WTC11 (cell line): ENCODE data around the gene GRK1. TPM values are rescaled to one million over a fixed set of nuclear protein-coding genes. Genes with fewer than 3 reads are reported as not detected.
A peak's percentile ranks its signal among the peaks of the same experiment; 100 is the strongest.

Experiments used
- ATAC-seq: fragments of 200-7000 bp; cut with Tn5 transposase; 2 replicates; pipeline ENCODE4 v1.10.0; 2021; ENCODE audit warnings: mild to moderate bottlenecking, moderate library complexity
- CTCF ChIA-PET: fragments of 300-600 bp; sonication (Branson Sonifier 250); formaldehyde crosslinking; loops from one replicate; lab custom pipeline; 2021; ENCODE audit warnings: antibody characterized with exemption; lab: Charles Lee
- POLR2A ChIA-PET: fragments of 350-600 bp; sonication (Branson Sonifier 250); formaldehyde crosslinking; loops from one replicate; lab custom pipeline; 2021; ENCODE audit warnings: antibody characterized with exemption; lab: Charles Lee
- DNase-seq: peaks from one replicate; pipeline ENCODE4 v3.0.0; 2021; ENCODE audit warnings: low spot score
- H3K27ac Mint-ChIP-seq: 2 replicates; pipeline ENCODE4 v1.8.0; 2021; ENCODE audit warnings: mixed read lengths
- H3K27me3 Mint-ChIP-seq: 2 replicates; pipeline ENCODE4 v1.8.0; 2021; ENCODE audit warnings: low read depth, mild to moderate bottlenecking, moderate library complexity, mixed read lengths
- H3K36me3 Mint-ChIP-seq: 2 replicates; pipeline ENCODE4 v1.8.0; 2021; ENCODE audit warnings: mixed read lengths
- H3K4me1 Mint-ChIP-seq: 2 replicates; pipeline ENCODE4 v1.8.0; 2022; ENCODE audit warnings: mixed read lengths
- H3K4me3 Mint-ChIP-seq: 2 replicates; pipeline ENCODE4 v1.8.0; 2021; ENCODE audit warnings: mild to moderate bottlenecking, moderate library complexity, mixed read lengths
- H3K9me3 Mint-ChIP-seq: 2 replicates; pipeline ENCODE4 v1.8.0; 2021; ENCODE audit warnings: mixed read lengths
- ARID4B ChIP-seq: sonication (generic); formaldehyde crosslinking; IDR thresholded peaks from 2 replicates; pipeline ENCODE4 v1.8.0; 2023; ENCODE audit warnings: missing genetic modification reagents, mild to moderate bottlenecking, borderline replicate concordance
- ATF3 ChIP-seq: sonication (generic); formaldehyde crosslinking; conservative IDR thresholded peaks from 2 replicates; pipeline ENCODE4 v1.8.1; 2022; ENCODE audit warnings: mild to moderate bottlenecking, missing genetic modification reagents
- E2F4 ChIP-seq: sonication (generic); formaldehyde crosslinking; IDR thresholded peaks from 2 replicates; pipeline ENCODE4 v1.8.1; 2022; ENCODE audit warnings: low read depth, mild to moderate bottlenecking, moderate library complexity, missing genetic modification reagents, borderline replicate concordance
- FOXP1 ChIP-seq: sonication (generic); formaldehyde crosslinking; IDR thresholded peaks from 2 replicates; pipeline ENCODE4 v1.8.0; 2022; ENCODE audit warnings: missing genetic modification reagents, mild to moderate bottlenecking, moderate library complexity, borderline replicate concordance
- FOXP4 ChIP-seq: sonication (generic); formaldehyde crosslinking; IDR thresholded peaks from 2 replicates; pipeline ENCODE4 v1.8.0; 2022; ENCODE audit warnings: mild to moderate bottlenecking, missing genetic modification reagents
- IRF2 ChIP-seq: sonication (generic); formaldehyde crosslinking; IDR thresholded peaks from 2 replicates; pipeline ENCODE4 v1.8.0; 2022; ENCODE audit warnings: low read depth, missing genetic modification reagents, borderline replicate concordance
- JUN ChIP-seq: sonication (generic); formaldehyde crosslinking; IDR thresholded peaks from 2 replicates; pipeline ENCODE4 v1.8.0; 2023; ENCODE audit warnings: mild to moderate bottlenecking, missing genetic modification reagents
- MXD4 ChIP-seq: fragments of 250-450 bp; sonication (Bioruptor Pico); IDR thresholded peaks from 2 replicates; pipeline ENCODE4 v1.8.0; 2021; ENCODE audit warnings: mild to moderate bottlenecking, moderate library complexity, borderline replicate concordance
- NR3C1 ChIP-seq: sonication (generic); formaldehyde crosslinking; conservative IDR thresholded peaks from 2 replicates; pipeline ENCODE4 v1.8.1; 2023; ENCODE audit warnings: low read depth, mild to moderate bottlenecking, missing genetic modification reagents
- SMAD4 ChIP-seq: sonication (generic); formaldehyde crosslinking; IDR thresholded peaks from 2 replicates; pipeline ENCODE4 v1.8.0; 2022; ENCODE audit warnings: mild to moderate bottlenecking, missing genetic modification reagents
- SP1 ChIP-seq: sonication (generic); formaldehyde crosslinking; conservative IDR thresholded peaks from 2 replicates; pipeline ENCODE4 v1.8.1; 2022; ENCODE audit warnings: missing genetic modification reagents
- TEAD4 ChIP-seq: sonication (generic); formaldehyde crosslinking; IDR thresholded peaks from 2 replicates; pipeline ENCODE4 v1.8.0; 2022; ENCODE audit warnings: mild to moderate bottlenecking, missing genetic modification reagents
- ZBTB43 ChIP-seq: sonication (generic); formaldehyde crosslinking; IDR thresholded peaks from 2 replicates; pipeline ENCODE4 v1.8.1; 2023; ENCODE audit warnings: mild to moderate bottlenecking, missing genetic modification reagents
- total RNA-seq: library from RNA; stranded (reverse); gene quantifications from 3 replicates; pipeline ENCODE4 v1.2.3, GENCODE V29; 2021

GRK1 gene
- total RNA-seq, 1 experiment from 2014 or later: 0.17 TPM

GRCh38 chr13:113775451-113776145, 108.6 kb downstream of the GRK1 start:
- no peak for TF ChIP-seq ARID4B (CRISPR knock-in tag)
- no peak for TF ChIP-seq MXD4 (CRISPR knock-in tag)
- TF ChIP-seq IRF2 (CRISPR knock-in tag): no peak
- CTCF ChIA-PET: no interaction called here
- H3K4me1 Mint-ChIP-seq: no peaks in the 10 kb centered on the region

GRCh38 chr13:113776231-113777125, 109.5 kb downstream of the GRK1 start:
- no peak overlapping the region for H3K27ac Mint-ChIP-seq
- H3K4me1 Mint-ChIP-seq: no peaks in the 10 kb centered on the region
- POLR2A ChIA-PET: no interaction called here
- no peak for ATAC-seq
- DNase-seq: no peak
- CTCF ChIA-PET: interaction anchor here (0.6 to 1.4 kb wide), 4 partner anchors 19 to 227 kb away, joined by 3 read pairs; no protein-coding TSS in a partner anchor
- H3K9me3 Mint-ChIP-seq: peaks cover 10% of the 10 kb centered on the region
- H3K27me3 Mint-ChIP-seq: no peaks in the 10 kb centered on the region; the same call in 1 of the 2 replicates
- no peak for TF ChIP-seq ZBTB43 (CRISPR knock-in tag)
- 0 out of 2 replicates have a peak, but pooled peaks have one; percentile 31 for TF ChIP-seq ATF3 (CRISPR knock-in tag)
- TF ChIP-seq, all 79 proteins: peak for 1
- no peak overlapping the region for H3K4me3 Mint-ChIP-seq
- no peaks in the 10 kb centered on the region; the same call in 1 of the 2 replicates for H3K36me3 Mint-ChIP-seq

More at GRCh38 chr13:113775451-113776145, 108.6 kb downstream of the GRK1 start:
- H3K27ac Mint-ChIP-seq: no peak overlapping the region
- peaks cover 10% of the 10 kb centered on the region for H3K9me3 Mint-ChIP-seq
- H3K4me3 Mint-ChIP-seq: no peak overlapping the region
- H3K36me3 Mint-ChIP-seq: no peaks in the 10 kb centered on the region; the same call in 1 of the 2 replicates
- ATAC-seq: no peak
- POLR2A ChIA-PET: no interaction called here
- DNase-seq: no peak
- no peaks in the 10 kb centered on the region; the same call in 1 of the 2 replicates for H3K27me3 Mint-ChIP-seq

- no peaks in the 10 kb centered on the region; the same call in 1 of the 2 replicates for H3K27me3 Mint-ChIP-seq
- H3K36me3 Mint-ChIP-seq: no peaks in the 10 kb centered on the region; the same call in 1 of the 2 replicates
- CTCF ChIA-PET: interaction anchor here (0.6 to 1.4 kb wide), 5 partner anchors 18 to 228 kb away, joined by 3 to 4 read pairs (median 3); no protein-coding TSS in a partner anchor
- ATAC-seq (peak; percentile 97), DNase-seq (peak; percentile 81)
- H3K4me3 Mint-ChIP-seq: no peak overlapping the region
- no peak overlapping the region for H3K27ac Mint-ChIP-seq
- POLR2A ChIA-PET: no interaction called here
- H3K9me3 Mint-ChIP-seq: peaks cover 2% of the 10 kb centered on the region
- peaks cover 2% of the 10 kb centered on the region for H3K4me1 Mint-ChIP-seq
- peak; percentile 83; the same call in 1 of the 2 replicates for TF ChIP-seq FOXP4
- TF ChIP-seq E2F4 (CRISPR knock-in tag): no peak
- no peak for TF ChIP-seq JUN (CRISPR knock-in tag)
- TF ChIP-seq SP1: 0 out of 2 replicates have a peak, but pooled peaks have one; percentile 22
- peak; percentile 70; the same call in 1 of the 2 replicates for TF ChIP-seq TEAD4 (CRISPR knock-in tag)
- TF ChIP-seq NR3C1 (CRISPR knock-in tag): no peak
- peak; percentile 88; the same call in 1 of the 2 replicates for TF ChIP-seq FOXP1 (CRISPR knock-in tag)
- peak; percentile 54; the same call in 1 of the 2 replicates for TF ChIP-seq ZBTB43 (CRISPR knock-in tag)
- TF ChIP-seq SMAD4 (CRISPR knock-in tag): no peak
Measured at GRCh38 chr13:113777311-113778260, 110.6 kb downstream of the GRK1 start.
